GM12875 (cell line): Measurements from ENCODE around the gene TMEM247.

ENCODE experiments used
- H3K4me3 ChIP-seq: one replicate; pipeline ENCODE4 v1.5.1; 2011; ENCODE audit warnings: low read depth, low read length, control low read depth
- TF ChIP-seq, protein P1 (sequence below): IDR thresholded peaks from 2 replicates; pipeline ENCODE4 v1.5.1; 2011; ENCODE audit warnings: low read depth, mild to moderate bottlenecking, control low read depth, inconsistent platforms, low read length, moderate library complexity, borderline replicate concordance; ENCODE audit not compliant: insufficient read depth

Gene TMEM247

DNA sequence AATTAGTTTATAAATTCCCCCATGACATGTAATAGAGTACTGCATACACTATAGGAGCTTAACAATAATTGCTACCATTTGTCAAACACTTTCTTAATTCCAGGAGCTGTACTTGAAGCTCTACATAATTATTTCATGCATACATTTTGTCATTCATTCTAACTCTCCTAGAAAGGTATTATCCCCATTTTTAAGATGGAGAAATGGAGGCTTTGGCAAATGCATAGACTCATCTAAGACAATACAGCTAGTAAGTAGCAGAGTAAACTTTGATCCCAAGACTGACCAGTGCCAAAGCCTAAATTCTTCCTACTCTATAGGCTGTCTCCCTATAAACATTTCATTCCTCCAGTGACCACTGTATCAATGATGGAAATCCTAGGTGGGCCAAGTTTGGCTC is 42.6 kb upstream of the TMEM247 start:
- no peak overlapping the region for H3K4me3 ChIP-seq
- TF ChIP-seq, protein P1, sequence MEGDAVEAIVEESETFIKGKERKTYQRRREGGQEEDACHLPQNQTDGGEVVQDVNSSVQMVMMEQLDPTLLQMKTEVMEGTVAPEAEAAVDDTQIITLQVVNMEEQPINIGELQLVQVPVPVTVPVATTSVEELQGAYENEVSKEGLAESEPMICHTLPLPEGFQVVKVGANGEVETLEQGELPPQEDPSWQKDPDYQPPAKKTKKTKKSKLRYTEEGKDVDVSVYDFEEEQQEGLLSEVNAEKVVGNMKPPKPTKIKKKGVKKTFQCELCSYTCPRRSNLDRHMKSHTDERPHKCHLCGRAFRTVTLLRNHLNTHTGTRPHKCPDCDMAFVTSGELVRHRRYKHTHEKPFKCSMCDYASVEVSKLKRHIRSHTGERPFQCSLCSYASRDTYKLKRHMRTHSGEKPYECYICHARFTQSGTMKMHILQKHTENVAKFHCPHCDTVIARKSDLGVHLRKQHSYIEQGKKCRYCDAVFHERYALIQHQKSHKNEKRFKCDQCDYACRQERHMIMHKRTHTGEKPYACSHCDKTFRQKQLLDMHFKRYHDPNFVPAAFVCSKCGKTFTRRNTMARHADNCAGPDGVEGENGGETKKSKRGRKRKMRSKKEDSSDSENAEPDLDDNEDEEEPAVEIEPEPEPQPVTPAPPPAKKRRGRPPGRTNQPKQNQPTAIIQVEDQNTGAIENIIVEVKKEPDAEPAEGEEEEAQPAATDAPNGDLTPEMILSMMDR = no peak

- no peak overlapping the region for H3K4me3 ChIP-seq
- TF ChIP-seq, protein P1 = no peak
These were observed 41.3 kb upstream of the TMEM247 start for GRCh38 chr2:46438102-46438501.

DNA sequence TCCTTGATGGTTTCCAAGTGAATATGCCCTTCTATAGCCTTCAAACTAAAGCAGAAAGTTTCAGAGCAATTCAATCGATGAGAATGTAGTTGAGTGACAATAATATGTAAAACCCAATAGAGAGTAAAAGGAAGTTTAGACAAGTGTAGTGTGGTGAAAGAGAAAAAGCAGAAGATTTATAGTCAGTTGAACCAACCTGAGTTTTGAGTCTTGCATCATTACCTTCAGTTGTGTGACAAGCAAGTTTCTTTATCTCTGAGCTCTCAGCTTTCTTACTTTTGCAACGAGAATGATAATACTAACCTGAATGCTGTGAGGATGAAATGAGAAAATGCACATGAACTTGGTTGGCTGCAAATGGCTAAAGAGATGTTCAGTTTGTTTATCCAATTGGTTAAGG is 40.6 kb upstream of the TMEM247 start:
- H3K4me3 ChIP-seq = no peak overlapping the region
- TF ChIP-seq, protein P1 = no peak

- H3K4me3 ChIP-seq = no peak overlapping the region
- TF ChIP-seq, protein P1 = no peak
These were observed 39.8 kb upstream of the TMEM247 start for GRCh38 chr2:46439582-46439981.

DNA sequence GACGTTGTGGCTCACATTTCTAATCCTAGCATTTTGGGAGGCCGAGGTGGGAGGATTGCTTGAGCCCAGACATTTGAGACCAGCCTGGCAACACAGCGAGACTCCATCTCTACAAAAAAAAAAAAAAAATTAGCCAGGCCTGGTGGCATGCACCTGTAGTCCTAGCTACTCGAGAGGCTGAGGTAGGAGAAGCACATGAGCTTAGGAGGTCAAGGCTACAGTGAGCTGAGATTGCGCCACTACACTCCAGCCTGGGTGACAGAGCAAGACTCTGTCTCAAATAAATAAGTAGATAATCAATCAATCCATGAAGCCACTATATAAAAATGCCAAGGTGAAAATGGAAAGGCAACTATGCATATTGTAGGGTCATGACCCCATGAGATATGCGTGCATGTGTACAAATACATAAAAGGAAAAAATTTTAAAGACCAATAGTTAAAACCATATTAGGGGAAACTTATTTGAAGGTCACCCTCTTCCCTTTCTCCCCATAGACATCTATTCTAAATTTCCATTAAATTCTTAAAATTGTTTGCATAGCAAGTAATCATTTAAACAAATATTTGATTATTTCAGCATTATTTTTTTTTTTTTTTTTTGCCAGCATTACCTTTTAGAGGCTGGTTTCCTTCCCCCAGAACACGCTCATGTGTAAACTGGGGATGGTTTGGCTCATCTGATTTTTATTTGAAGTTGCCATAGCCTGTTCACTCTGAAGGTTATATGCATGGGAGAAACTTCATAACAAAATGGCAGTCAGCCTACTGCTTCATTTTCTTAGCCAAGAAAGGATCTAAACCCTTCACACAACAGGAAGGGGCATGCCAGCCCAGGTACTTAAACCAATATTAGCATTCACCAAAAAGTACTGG is 37.3 kb upstream of the TMEM247 start:
- TF ChIP-seq, protein P1 = no peak
- H3K4me3 ChIP-seq = no peak overlapping the region

DNA sequence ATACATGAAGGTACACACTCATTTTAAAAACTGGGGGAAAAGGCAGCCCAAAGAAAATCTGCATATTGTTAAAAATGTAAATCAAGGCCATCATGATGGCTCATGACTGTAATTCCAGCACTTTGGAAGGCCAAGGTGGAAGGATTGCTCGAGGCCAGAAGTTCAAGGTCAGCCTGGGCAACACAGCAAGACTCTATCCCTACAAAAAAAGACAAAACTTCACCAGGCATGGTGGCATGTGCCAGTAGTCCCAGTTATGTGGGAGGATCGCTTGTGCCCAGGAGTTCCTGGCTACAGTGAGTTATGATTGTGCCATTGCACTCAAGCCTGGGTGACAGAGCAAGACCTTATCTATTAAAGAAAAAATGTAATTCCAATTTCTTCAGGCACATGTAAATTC is 34.6 kb upstream of the TMEM247 start:
- no peak overlapping the region for H3K4me3 ChIP-seq
- TF ChIP-seq, protein P1 = no peak

GRCh38 chr2:46445556-46445955 is 33.8 kb upstream of the TMEM247 start:
- H3K4me3 ChIP-seq = no peak overlapping the region
- TF ChIP-seq, protein P1 = no peak
